ENCODE results near the gene DNAH14. TPM values are rescaled to one million over a fixed set of nuclear protein-coding genes. Genes with fewer than 3 reads are reported as not detected.
"Not testable (repeated sequence)": the region's sequence is repeated elsewhere in the genome, so short reads cannot be mapped to it uniquely, and the experiment has no call there.

Gene DNAH14
- total RNA-seq, 1 experiment from 2014 or later = not detected

DNA sequence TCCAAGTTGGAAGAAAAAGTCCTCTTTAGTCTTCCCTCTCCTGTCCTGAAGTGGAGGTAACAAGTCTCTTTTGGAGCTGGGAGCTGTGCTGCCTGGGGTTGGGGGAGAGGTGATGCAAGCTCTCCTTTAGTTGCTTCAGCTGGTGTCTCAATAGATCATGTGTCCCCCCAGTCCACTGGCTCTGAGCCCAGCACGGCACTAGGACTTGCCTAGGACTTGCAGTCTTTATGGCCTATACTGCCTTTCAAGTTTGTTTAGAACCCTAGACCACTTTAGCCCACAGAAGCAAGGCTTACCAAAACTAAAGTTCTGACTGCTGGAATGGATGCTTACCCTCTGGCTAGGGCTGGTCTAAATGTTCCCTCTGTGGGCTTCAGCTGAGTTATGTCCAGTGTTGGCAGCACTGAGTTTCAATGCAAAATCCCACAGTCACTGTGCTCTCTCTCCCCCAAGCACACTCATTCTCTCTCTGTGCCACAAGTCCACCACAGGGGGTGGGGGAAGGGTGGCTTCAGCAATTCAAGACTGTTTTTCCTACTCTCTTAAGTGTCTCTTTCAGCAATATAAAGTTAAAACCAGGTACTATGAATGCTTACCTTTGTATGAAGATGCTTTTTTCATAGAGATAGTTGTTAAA lies 185.0 kb downstream of the DNAH14 start:
- Histone ChIP-seq H3K4me2 (ENCODE audit: low read depth, low read length, poor library complexity, severe bottlenecking) (no peak overlapping the region), H3K9me3 (ENCODE audit: low read length) (no peaks in the 10 kb centered on the region), H3K4me3 (ENCODE audit: low read length) (no peak overlapping the region), H3K9ac (ENCODE audit: low read length) (no peak overlapping the region), H3K9me2 (replicated peaks; ENCODE audit: insufficient read depth, low read length) (no peaks in the 10 kb centered on the region), H2AFZ (ENCODE audit: low read length) (no peak overlapping the region), H3K27ac (ENCODE audit: low read length) (no peak overlapping the region), H4K20me1 (ENCODE audit: insufficient read depth, low read depth, low read length) (no peaks in the 10 kb centered on the region), H3K4me1 (ENCODE audit: low read length) (no peaks in the 10 kb centered on the region), H3K79me2 (ENCODE audit: low read length) (no peaks in the 10 kb centered on the region), H3K27me3 (ENCODE audit: low read length) (no peaks in the 10 kb centered on the region), H3K36me3 (ENCODE audit: insufficient read depth, low read length) (no peaks in the 10 kb centered on the region)
- no peak for DNase-seq

DNA sequence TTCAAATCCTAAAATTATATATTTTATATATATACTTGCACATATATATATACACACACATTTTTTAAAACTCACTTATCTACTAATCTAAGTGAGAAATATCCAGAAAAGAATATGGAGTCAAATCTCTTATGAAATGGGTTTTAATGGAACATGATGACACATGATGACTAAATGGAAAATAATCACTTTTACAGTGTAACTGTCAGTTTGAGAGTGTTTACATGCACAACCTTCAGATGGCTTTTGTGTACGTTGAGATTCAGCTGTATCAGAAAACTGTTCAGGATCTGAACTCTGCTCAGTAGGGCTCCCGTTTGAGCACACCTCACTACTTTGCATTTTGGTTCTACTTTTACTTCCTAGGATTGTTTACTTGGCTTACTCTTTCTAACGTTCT lies 189.8 kb downstream of the DNAH14 start:
- no peak for DNase-seq
- no peaks in the 10 kb centered on the region for H3K9me3 ChIP-seq (ENCODE audit: low read length)
- H3K9ac ChIP-seq (ENCODE audit: low read length) = no peak overlapping the region
- no peaks in the 10 kb centered on the region for H3K27me3 ChIP-seq (ENCODE audit: low read length)
- H3K4me2 ChIP-seq (ENCODE audit: low read depth, low read length, poor library complexity, severe bottlenecking) = no peak overlapping the region
- no peak overlapping the region for H2AFZ ChIP-seq (ENCODE audit: low read length)
- no peaks in the 10 kb centered on the region for H3K79me2 ChIP-seq (ENCODE audit: low read length)
- no peak overlapping the region for H3K27ac ChIP-seq (ENCODE audit: low read length)
- no peaks in the 10 kb centered on the region for H3K9me2 ChIP-seq (replicated peaks; ENCODE audit: insufficient read depth, low read length)
- H3K4me1 ChIP-seq (ENCODE audit: low read length) = no peaks in the 10 kb centered on the region
- no peak overlapping the region for H3K4me3 ChIP-seq (ENCODE audit: low read length)
- H4K20me1 ChIP-seq (ENCODE audit: insufficient read depth, low read depth, low read length) = no peaks in the 10 kb centered on the region
- no peaks in the 10 kb centered on the region for H3K36me3 ChIP-seq (ENCODE audit: insufficient read depth, low read length)

DNA sequence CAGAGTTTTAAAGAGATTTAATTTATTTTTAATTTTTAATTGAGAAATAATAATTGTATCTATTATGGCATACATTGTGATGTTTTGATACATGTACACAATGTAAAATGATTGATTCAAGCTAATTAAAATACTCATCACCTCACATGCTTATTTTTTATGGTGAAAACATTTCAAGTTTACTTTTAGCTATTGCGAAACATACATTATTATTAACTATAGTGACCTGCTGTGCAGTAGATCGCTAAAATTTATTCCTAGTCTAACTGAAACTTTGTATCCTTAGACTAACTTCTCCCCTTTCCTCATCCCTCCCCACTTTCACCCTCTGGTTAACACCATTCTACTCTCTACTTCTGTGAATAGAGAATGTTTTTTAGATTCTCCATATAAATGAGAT lies 191.6 kb downstream of the DNAH14 start:
- H2AFZ ChIP-seq (ENCODE audit: low read length) = no peak overlapping the region
- no peaks in the 10 kb centered on the region for H3K9me3 ChIP-seq (ENCODE audit: low read length)
- DNase-seq = no peak
- H3K4me1 ChIP-seq (ENCODE audit: low read length) = no peaks in the 10 kb centered on the region
- H3K9ac ChIP-seq (ENCODE audit: low read length) = no peak overlapping the region
- no peaks in the 10 kb centered on the region for H3K27me3 ChIP-seq (ENCODE audit: low read length)
- H3K36me3 ChIP-seq (ENCODE audit: insufficient read depth, low read length) = no peaks in the 10 kb centered on the region
- no peak overlapping the region for H3K4me3 ChIP-seq (ENCODE audit: low read length)
- no peaks in the 10 kb centered on the region for H3K79me2 ChIP-seq (ENCODE audit: low read length)
- H3K9me2 ChIP-seq (replicated peaks; ENCODE audit: insufficient read depth, low read length) = no peaks in the 10 kb centered on the region
- H3K4me2 ChIP-seq (ENCODE audit: low read depth, low read length, poor library complexity, severe bottlenecking) = no peak overlapping the region
- no peaks in the 10 kb centered on the region for H4K20me1 ChIP-seq (ENCODE audit: insufficient read depth, low read depth, low read length)
- H3K27ac ChIP-seq (ENCODE audit: low read length) = no peak overlapping the region

DNA sequence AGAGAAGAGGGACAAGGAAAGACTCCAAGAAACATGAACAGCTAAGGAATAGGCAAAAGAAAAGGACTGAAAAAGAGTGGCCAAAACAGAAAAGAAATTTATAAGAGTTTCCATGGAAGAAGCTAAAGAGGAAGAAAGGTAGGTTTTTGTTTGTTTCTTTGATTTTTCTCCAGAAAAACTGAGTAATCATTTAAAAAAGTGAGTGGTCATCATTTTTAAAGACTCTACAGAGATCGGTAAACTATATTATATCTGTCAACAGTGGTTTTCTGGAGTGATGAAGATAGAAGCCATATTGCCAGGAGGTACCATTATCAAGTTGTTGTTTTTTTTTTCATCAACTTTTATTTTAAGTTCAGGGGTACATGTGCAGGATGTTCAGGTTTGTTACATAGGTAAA lies 202.4 kb downstream of the DNAH14 start:
- Histone ChIP-seq H3K9ac (ENCODE audit: low read length) (no peak overlapping the region), H3K4me3 (ENCODE audit: low read length) (no peak overlapping the region), H3K36me3 (ENCODE audit: insufficient read depth, low read length) (no peaks in the 10 kb centered on the region), H3K9me2 (replicated peaks; ENCODE audit: insufficient read depth, low read length) (no peaks in the 10 kb centered on the region), H3K4me1 (ENCODE audit: low read length) (no peaks in the 10 kb centered on the region), H3K4me2 (ENCODE audit: low read depth, low read length, poor library complexity, severe bottlenecking) (no peak overlapping the region), H3K27me3 (ENCODE audit: low read length) (no peaks in the 10 kb centered on the region), H3K79me2 (ENCODE audit: low read length) (no peaks in the 10 kb centered on the region), H3K27ac (ENCODE audit: low read length) (no peak overlapping the region), H4K20me1 (ENCODE audit: insufficient read depth, low read depth, low read length) (no peaks in the 10 kb centered on the region), H3K9me3 (ENCODE audit: low read length) (no peaks in the 10 kb centered on the region), H2AFZ (ENCODE audit: low read length) (no peak overlapping the region)
- no peak for DNase-seq

DNA sequence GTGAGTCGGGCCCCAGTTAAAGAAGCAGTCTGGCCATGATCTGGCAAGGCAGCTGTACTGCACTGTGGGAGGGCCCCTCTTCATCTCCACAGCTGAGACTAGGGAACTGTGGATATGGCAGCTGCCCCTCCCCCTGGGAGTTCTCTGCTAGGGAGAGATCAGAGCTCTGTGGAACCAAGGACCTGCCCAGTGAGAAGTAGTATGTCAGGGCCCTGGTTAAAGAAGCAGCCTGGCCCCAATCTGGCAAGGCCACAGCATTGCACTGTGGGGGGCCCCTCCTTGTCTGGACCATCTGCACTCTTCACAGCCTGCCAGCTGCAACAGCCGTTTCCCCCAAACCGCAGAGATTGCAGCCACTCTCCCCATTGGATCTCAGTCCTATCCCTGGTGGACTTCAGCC lies 208.5 kb downstream of the DNAH14 start:
- DNase-seq = no peak
- H2AFZ ChIP-seq (ENCODE audit: low read length) = no peak overlapping the region
- H3K9me2 ChIP-seq (replicated peaks; ENCODE audit: insufficient read depth, low read length) = no peaks in the 10 kb centered on the region
- H3K27me3 ChIP-seq (ENCODE audit: low read length) = no peaks in the 10 kb centered on the region
- no peaks in the 10 kb centered on the region for H3K4me1 ChIP-seq (ENCODE audit: low read length)
- no peaks in the 10 kb centered on the region for H3K79me2 ChIP-seq (ENCODE audit: low read length)
- no peaks in the 10 kb centered on the region for H3K9me3 ChIP-seq (ENCODE audit: low read length)
- no peaks in the 10 kb centered on the region for H3K36me3 ChIP-seq (ENCODE audit: insufficient read depth, low read length)
- no peaks in the 10 kb centered on the region for H4K20me1 ChIP-seq (ENCODE audit: insufficient read depth, low read depth, low read length)
- H3K4me2 ChIP-seq (ENCODE audit: low read depth, low read length, poor library complexity, severe bottlenecking) = no peak overlapping the region
- no peak overlapping the region for H3K27ac ChIP-seq (ENCODE audit: low read length)
- H3K4me3 ChIP-seq (ENCODE audit: low read length) = no peak overlapping the region
- H3K9ac ChIP-seq (ENCODE audit: low read length) = no peak overlapping the region

DNA sequence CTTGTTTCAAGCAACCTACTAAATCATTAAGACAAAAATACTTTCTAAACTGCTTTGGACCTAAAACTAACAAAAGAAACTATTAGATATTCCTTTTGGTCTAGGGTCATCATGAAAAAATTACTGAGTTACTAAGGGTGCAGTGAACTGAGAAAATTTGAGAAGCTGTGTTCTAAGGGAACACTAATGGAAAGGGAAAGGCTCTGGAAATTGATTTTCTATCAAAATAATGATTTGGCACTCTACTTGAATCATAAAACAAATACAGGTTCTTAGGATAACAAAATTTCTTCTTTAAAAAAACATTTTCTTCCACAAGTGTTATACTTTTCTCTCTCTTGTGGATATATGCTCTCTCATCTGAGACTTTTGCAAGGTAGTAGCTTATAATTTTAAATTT lies 213.5 kb downstream of the DNAH14 start:
- H4K20me1 ChIP-seq (ENCODE audit: insufficient read depth, low read depth, low read length) = no peaks in the 10 kb centered on the region
- H3K9me3 ChIP-seq (ENCODE audit: low read length) = no peaks in the 10 kb centered on the region
- H3K27me3 ChIP-seq (ENCODE audit: low read length) = no peaks in the 10 kb centered on the region
- no peak overlapping the region for H3K27ac ChIP-seq (ENCODE audit: low read length)
- H3K79me2 ChIP-seq (ENCODE audit: low read length) = no peaks in the 10 kb centered on the region
- no peak overlapping the region for H2AFZ ChIP-seq (ENCODE audit: low read length)
- no peak overlapping the region for H3K4me3 ChIP-seq (ENCODE audit: low read length)
- H3K4me2 ChIP-seq (ENCODE audit: low read depth, low read length, poor library complexity, severe bottlenecking) = no peak overlapping the region
- no peaks in the 10 kb centered on the region for H3K36me3 ChIP-seq (ENCODE audit: insufficient read depth, low read length)
- no peaks in the 10 kb centered on the region for H3K4me1 ChIP-seq (ENCODE audit: low read length)
- H3K9ac ChIP-seq (ENCODE audit: low read length) = no peak overlapping the region
- DNase-seq = no peak
- H3K9me2 ChIP-seq (replicated peaks; ENCODE audit: insufficient read depth, low read length) = no peaks in the 10 kb centered on the region

DNA sequence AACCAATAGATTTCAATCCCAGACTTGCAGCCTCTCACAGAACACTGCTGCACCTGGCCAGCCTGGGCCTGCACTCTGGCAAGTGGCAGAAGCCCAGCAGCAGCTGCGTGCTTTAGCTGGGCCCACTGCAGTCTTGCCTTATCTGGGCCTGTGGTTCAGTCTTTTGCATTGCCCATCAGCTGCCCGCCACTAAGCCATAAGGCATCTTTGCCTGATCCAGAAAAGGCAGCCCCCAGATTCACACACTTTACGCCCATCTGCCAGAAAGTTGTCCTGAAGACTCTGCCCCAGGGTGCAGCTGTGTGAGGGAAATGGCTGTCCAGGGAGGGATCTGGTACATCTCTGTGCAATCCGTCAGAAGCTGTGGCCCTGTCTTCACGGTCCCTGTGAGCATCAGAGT lies 217.0 kb downstream of the DNAH14 start:
- Histone ChIP-seq H3K27me3 (ENCODE audit: low read length) (no peaks in the 10 kb centered on the region), H3K9me3 (ENCODE audit: low read length) (no peaks in the 10 kb centered on the region), H3K9ac (ENCODE audit: low read length) (no peak overlapping the region), H3K4me3 (ENCODE audit: low read length) (no peak overlapping the region), H2AFZ (ENCODE audit: low read length) (no peak overlapping the region), H3K4me1 (ENCODE audit: low read length) (no peaks in the 10 kb centered on the region), H3K4me2 (ENCODE audit: low read depth, low read length, poor library complexity, severe bottlenecking) (no peak overlapping the region), H3K36me3 (ENCODE audit: insufficient read depth, low read length) (no peaks in the 10 kb centered on the region), H3K79me2 (ENCODE audit: low read length) (no peaks in the 10 kb centered on the region), H4K20me1 (ENCODE audit: insufficient read depth, low read depth, low read length) (no peaks in the 10 kb centered on the region), H3K27ac (ENCODE audit: low read length) (no peak overlapping the region), H3K9me2 (replicated peaks; ENCODE audit: insufficient read depth, low read length) (no peaks in the 10 kb centered on the region; the same call in 1 of the 2 replicates)
- no peak for DNase-seq

DNA sequence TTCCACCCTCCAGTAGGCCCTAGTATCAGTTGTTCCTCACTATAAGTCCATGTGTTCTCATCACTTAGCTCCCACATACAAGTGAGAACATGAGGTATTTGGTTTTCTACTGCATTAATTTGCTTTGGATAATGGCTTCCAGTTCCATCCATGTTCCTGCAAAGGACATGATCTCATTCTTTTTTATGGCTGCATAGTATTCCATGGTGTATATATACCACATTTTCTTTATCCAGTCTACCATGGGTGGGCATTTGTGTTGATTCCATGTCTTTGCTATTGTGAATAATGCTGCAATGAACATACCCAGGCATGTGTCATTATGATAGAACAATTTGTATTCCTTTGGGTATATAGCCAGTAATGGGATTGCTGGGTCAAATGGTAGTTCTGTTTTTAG lies 218.3 kb downstream of the DNAH14 start:
- H2AFZ ChIP-seq (ENCODE audit: low read length); H3K27ac ChIP-seq (ENCODE audit: low read length); H3K79me2 ChIP-seq (ENCODE audit: low read length); H3K36me3 ChIP-seq (ENCODE audit: insufficient read depth, low read length); H3K9me2 ChIP-seq (replicated peaks; ENCODE audit: insufficient read depth, low read length); H3K4me2 ChIP-seq (ENCODE audit: low read depth, low read length, poor library complexity, severe bottlenecking); H3K9ac ChIP-seq (ENCODE audit: low read length); H4K20me1 ChIP-seq (ENCODE audit: insufficient read depth, low read depth, low read length); H3K27me3 ChIP-seq (ENCODE audit: low read length); H3K9me3 ChIP-seq (ENCODE audit: low read length); H3K4me1 ChIP-seq (ENCODE audit: low read length); H3K4me3 ChIP-seq (ENCODE audit: low read length); DNase-seq: not testable (repeated sequence)

DNA sequence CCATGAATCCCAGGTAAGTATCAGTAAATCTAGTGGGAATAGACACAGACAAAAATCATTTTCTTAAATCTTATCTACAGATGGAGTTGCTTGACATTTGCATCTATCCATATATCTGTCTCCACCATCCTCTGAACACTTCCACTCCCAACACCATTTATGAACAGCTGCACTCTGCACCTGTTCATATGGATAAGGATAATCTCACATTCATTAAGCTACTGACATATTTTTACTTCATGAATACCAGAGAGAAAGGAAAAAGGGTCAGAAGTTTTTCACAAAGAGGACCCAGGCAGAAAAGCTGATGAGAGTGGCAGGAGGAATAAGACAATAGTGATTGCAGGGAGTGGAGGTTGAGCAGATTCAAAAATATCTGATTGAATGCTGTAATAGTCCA lies 222.6 kb downstream of the DNAH14 start:
- no peaks in the 10 kb centered on the region for H3K36me3 ChIP-seq (ENCODE audit: insufficient read depth, low read length)
- H2AFZ ChIP-seq (ENCODE audit: low read length) = no peak overlapping the region
- no peak overlapping the region for H3K4me2 ChIP-seq (ENCODE audit: low read depth, low read length, poor library complexity, severe bottlenecking)
- H3K27me3 ChIP-seq (ENCODE audit: low read length) = no peaks in the 10 kb centered on the region
- H3K9me3 ChIP-seq (ENCODE audit: low read length) = no peaks in the 10 kb centered on the region
- H3K9ac ChIP-seq (ENCODE audit: low read length) = no peak overlapping the region
- no peak overlapping the region for H3K4me3 ChIP-seq (ENCODE audit: low read length)
- H4K20me1 ChIP-seq (ENCODE audit: insufficient read depth, low read depth, low read length) = no peaks in the 10 kb centered on the region
- H3K4me1 ChIP-seq (ENCODE audit: low read length) = no peaks in the 10 kb centered on the region
- H3K9me2 ChIP-seq (replicated peaks; ENCODE audit: insufficient read depth, low read length) = no peaks in the 10 kb centered on the region; the same call in 1 of the 2 replicates
- no peak for DNase-seq
- no peaks in the 10 kb centered on the region for H3K79me2 ChIP-seq (ENCODE audit: low read length)
- H3K27ac ChIP-seq (ENCODE audit: low read length) = no peak overlapping the region

Measured in Karpas-422 (cell line).